Measurements from ENCODE around the gene GPER1. TPM values are rescaled to one million over a fixed set of nuclear protein-coding genes. Genes with fewer than 3 reads are reported as not detected.

GPER1 gene
- polyA plus RNA-seq, 1 donor (not counting 4 experiments of a cell fraction or from before 2014, with no cell fraction given) = 0.05 TPM

- peaks cover 10% of the 10 kb centered on the region for H4K20me1 ChIP-seq (ENCODE audit: control insufficient read depth, extremely low read depth, insufficient read depth, low read length)
- FAIRE-seq (no peak), DNase-seq (ENCODE audit: low read depth, low spot score) (no peak)
- no peaks in the 10 kb centered on the region for H3K9me3 ChIP-seq (ENCODE audit: control insufficient read depth, low read depth, low read length)
- dilution Hi-C loops (cut with MboI; ENCODE audit: extremely low pct_ligation_motif_present, low sequenced_read_pairs) = no loop called here
- TF ChIP-seq CTCF (optimal IDR thresholded peaks at IDR 0.05 in 1 of 3, IDR thresholded peaks at IDR 0.05 in 1 of 3, conservative IDR thresholded peaks at IDR 0.05 in 1 of 3; ENCODE audit: extremely low read depth in 1 of 3, insufficient read depth in 2 of 3, low read length in 3 of 3) (no peak), EZH2 (IDR thresholded peaks at IDR 0.05; ENCODE audit: low read length) (no peak)
- peaks cover 5% of the 10 kb centered on the region for H3K9me1 ChIP-seq (ENCODE audit: control insufficient read depth, extremely low read depth, insufficient read depth, low read length)
- no peaks in the 10 kb centered on the region for H3K36me3 ChIP-seq (ENCODE audit: control insufficient read depth in 2 of 2, extremely low read depth in 1 of 2, insufficient read depth in 2 of 2, low read length in 2 of 2)
- H3K9ac ChIP-seq (ENCODE audit: control insufficient read depth, extremely low read depth, insufficient read depth, low read length) = no peak overlapping the region
- no peak overlapping the region for H2AFZ ChIP-seq (ENCODE audit: control insufficient read depth, low read length)
- H3K4me3 ChIP-seq (ENCODE audit: control insufficient read depth in 2 of 3, extremely low read depth in 1 of 3, insufficient read depth in 2 of 3, low read depth in 1 of 3, low read length in 3 of 3) = no peak overlapping the region
- peaks cover 17% of the 10 kb centered on the region for H3K4me1 ChIP-seq (ENCODE audit: control insufficient read depth, extremely low read depth, insufficient read depth, low read length)
- no peaks in the 10 kb centered on the region for H3K27me3 ChIP-seq (ENCODE audit: control insufficient read depth, extremely low read depth, insufficient read depth, low read length)
- no peaks in the 10 kb centered on the region for H3K79me2 ChIP-seq (ENCODE audit: control insufficient read depth, insufficient read depth, low read length)
- H3K27ac ChIP-seq (ENCODE audit: control insufficient read depth, insufficient read depth, low read length) = no peak overlapping the region
- no peak overlapping the region for H3K4me2 ChIP-seq (ENCODE audit: control insufficient read depth, extremely low read depth, insufficient read depth, low read depth, low read length)
Observed at GRCh38 chr7:1079546-1079945, 8.4 kb upstream of the GPER1 start.

GRCh38 chr7:1080252-1080920, 7.5 kb upstream of the GPER1 start:
- Histone ChIP-seq H3K79me2 (ENCODE audit: control insufficient read depth, insufficient read depth, low read length) (no peaks in the 10 kb centered on the region), H4K20me1 (ENCODE audit: control insufficient read depth, extremely low read depth, insufficient read depth, low read length) (peaks cover 10% of the 10 kb centered on the region)
- no peak for DNase-seq (ENCODE audit: low read depth, low spot score)

More at GRCh38 chr7:1080252-1080920, 7.5 kb upstream of the GPER1 start:
- Histone ChIP-seq H3K27me3 (ENCODE audit: control insufficient read depth, extremely low read depth, insufficient read depth, low read length) (no peaks in the 10 kb centered on the region), H3K9me3 (ENCODE audit: control insufficient read depth, low read depth, low read length) (no peaks in the 10 kb centered on the region), H3K4me1 (ENCODE audit: control insufficient read depth, extremely low read depth, insufficient read depth, low read length) (peaks cover 17% of the 10 kb centered on the region), H2AFZ (ENCODE audit: control insufficient read depth, low read length) (no peak overlapping the region), H3K9ac (ENCODE audit: control insufficient read depth, extremely low read depth, insufficient read depth, low read length) (no peak overlapping the region), H3K4me2 (ENCODE audit: control insufficient read depth, extremely low read depth, insufficient read depth, low read depth, low read length) (no peak overlapping the region), H3K36me3 (ENCODE audit: control insufficient read depth in 2 of 2, extremely low read depth in 1 of 2, insufficient read depth in 2 of 2, low read length in 2 of 2) (no peaks in the 10 kb centered on the region), H3K9me1 (ENCODE audit: control insufficient read depth, extremely low read depth, insufficient read depth, low read length) (peaks cover 5% of the 10 kb centered on the region), H3K4me3 (ENCODE audit: control insufficient read depth in 2 of 3, extremely low read depth in 1 of 3, insufficient read depth in 2 of 3, low read depth in 1 of 3, low read length in 3 of 3) (no peak overlapping the region), H3K27ac (ENCODE audit: control insufficient read depth, insufficient read depth, low read length) (no peak overlapping the region)
- TF ChIP-seq CTCF (optimal IDR thresholded peaks at IDR 0.05 in 1 of 3, IDR thresholded peaks at IDR 0.05 in 1 of 3, conservative IDR thresholded peaks at IDR 0.05 in 1 of 3; ENCODE audit: extremely low read depth in 1 of 3, insufficient read depth in 2 of 3, low read length in 3 of 3) = no peak
- no peak for TF ChIP-seq EZH2 (IDR thresholded peaks at IDR 0.05; ENCODE audit: low read length)
- no peak for FAIRE-seq
- dilution Hi-C loops (cut with MboI; ENCODE audit: extremely low pct_ligation_motif_present, low sequenced_read_pairs) = no loop called here
